ENCODE results near the gene MYH14. TPM values are rescaled to one million over a fixed set of nuclear protein-coding genes. Genes with fewer than 3 reads are reported as not detected.

MYH14 gene
- total RNA-seq, 2 experiments from 2014 or later, result not detected

DNA sequence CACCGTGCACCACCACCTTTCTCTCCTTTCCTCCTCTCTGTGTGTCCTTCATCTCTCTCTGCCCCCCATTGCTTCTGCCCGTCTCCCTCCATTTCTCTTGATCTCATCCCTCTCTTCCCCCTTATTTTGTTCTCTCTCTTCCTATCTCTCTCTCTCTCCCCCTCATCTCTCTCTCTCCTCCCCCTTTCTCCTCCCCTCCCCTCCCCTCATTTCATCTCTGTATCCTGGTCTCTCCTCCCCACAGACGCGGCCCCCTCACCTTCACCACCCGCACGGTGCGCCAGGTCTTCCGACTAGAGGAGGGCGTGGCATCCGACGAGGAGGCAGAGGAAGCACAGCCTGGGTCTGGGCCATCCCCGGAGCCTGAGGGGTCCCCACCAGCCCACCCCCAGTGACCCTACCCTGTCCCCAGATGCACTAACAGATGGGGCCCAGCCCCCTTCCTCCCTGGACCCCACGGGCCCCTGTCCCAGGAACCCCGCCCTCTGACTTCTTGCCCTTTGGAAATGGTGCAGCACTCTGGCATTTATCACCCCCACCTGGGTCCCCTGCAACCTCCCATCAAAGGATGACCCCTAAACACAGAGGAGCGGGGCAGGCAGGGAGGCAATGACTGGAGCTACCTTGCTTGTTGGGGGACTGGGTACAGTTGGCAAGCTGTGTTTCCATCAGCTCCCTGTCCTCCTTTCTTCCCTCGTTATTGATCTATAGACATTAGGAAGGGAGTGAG lies 106.1 kb downstream of the MYH14 start:
- no peak for ATAC-seq (ENCODE audit: low read depth)
- POLR2A ChIA-PET, result no interaction called here
- H3K9me3 Mint-ChIP-seq, result no peaks in the 10 kb centered on the region
- peaks cover 3% of the 10 kb centered on the region for H3K4me1 Mint-ChIP-seq
- no peak overlapping the region for H3K27ac Mint-ChIP-seq
- no peak overlapping the region for H3K4me3 Mint-ChIP-seq
- H3K27me3 Mint-ChIP-seq, result peaks cover 42% of the 10 kb centered on the region
- no peak for DNase-seq
- no peaks in the 10 kb centered on the region for H3K36me3 Mint-ChIP-seq

DNA sequence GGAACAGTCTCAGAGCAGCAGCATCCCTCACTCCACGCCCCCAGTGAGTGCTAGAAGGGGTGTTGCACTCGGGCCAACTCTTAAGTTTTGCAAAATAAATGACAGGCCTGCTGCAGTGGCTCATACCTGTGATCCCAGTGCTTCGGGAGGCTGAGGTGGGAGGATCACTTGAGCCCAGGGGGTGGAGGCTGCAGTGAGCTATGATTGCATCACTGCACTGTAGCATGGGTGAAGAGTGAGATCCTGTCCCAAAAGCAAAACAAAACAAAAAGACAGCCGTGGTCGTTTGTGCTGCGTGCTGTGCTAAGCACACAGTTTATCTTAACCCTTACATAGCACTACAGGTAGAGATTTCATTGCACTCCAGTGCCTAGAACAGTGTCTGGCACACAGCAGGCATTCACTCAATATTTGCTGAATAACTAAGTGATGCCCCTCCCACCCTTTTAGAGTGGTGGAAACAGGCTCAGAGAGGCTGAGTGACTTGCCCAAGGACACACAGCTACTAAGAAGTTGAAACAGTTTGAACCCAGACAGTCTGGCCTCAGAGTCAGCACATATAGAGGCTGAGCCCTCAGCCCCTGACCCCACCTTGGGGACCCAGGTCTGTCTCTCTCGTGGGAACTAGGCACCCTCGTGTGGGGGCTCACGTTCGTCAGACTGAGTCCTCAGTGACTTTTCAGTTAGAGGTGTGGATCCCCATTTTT lies 107.5 kb downstream of the MYH14 start:
- POLR2A ChIA-PET, result no interaction called here
- no peak overlapping the region for H3K27ac Mint-ChIP-seq
- H3K27me3 Mint-ChIP-seq, result peaks cover 50% of the 10 kb centered on the region
- no peaks in the 10 kb centered on the region for H3K36me3 Mint-ChIP-seq
- no peak for ATAC-seq (ENCODE audit: low read depth)
- no peak overlapping the region for H3K4me3 Mint-ChIP-seq
- H3K9me3 Mint-ChIP-seq, result no peaks in the 10 kb centered on the region
- no peak for DNase-seq
- H3K4me1 Mint-ChIP-seq, result peaks cover 7% of the 10 kb centered on the region

DNA sequence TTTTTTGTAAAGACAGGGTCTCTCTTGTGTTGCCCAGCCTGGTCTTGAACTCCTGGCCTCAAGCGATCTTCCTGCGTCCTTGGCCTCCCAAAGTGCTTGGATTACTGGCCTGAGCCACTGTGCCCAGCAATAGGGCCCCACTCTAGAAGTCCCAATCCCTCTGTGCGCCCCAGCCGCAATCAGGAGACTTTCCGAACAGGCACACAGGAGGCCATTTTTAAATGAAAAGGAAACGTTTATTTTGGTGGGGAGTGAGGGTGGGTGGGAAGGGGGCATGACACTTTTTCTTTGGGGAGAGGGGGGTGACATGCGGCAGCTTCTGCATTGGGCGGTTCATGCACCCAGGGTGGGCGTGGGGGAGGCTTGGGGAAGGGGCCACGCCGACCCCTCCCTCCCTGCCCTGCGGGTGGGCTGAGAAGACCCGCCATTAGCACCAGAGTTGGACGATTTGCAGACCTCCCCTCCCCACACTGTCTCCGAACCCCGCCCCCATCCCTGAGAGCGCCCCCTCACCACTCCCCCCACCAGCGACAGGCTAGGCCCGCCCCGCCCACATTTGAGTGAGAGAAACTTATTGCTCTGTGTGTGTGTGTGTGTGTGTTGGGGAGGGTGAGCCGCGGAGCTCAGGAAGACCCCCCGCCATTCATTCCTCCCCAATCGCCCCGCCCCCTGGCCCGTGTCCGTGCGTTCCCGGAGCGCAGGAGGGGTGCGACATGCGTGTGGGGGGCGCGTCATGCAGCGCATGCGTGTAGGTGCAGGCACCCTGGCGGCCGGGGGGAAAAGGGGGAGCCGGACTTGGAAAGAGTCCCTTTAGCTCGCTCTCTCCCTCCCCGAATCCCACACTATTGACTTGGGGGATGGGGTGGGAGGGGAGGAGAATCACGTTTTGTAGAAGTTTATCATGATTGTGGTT lies 108.6 kb downstream of the MYH14 start:
- POLR2A ChIA-PET, result no interaction called here
- DNase-seq (no peak), ATAC-seq (ENCODE audit: low read depth) (no peak)
- Mint-ChIP-seq H3K27ac (no peak overlapping the region), H3K4me1 (peaks cover 9% of the 10 kb centered on the region), H3K4me3 (no peak overlapping the region), H3K27me3 (peaks cover 58% of the 10 kb centered on the region), H3K9me3 (no peaks in the 10 kb centered on the region), H3K36me3 (no peaks in the 10 kb centered on the region)

DNA sequence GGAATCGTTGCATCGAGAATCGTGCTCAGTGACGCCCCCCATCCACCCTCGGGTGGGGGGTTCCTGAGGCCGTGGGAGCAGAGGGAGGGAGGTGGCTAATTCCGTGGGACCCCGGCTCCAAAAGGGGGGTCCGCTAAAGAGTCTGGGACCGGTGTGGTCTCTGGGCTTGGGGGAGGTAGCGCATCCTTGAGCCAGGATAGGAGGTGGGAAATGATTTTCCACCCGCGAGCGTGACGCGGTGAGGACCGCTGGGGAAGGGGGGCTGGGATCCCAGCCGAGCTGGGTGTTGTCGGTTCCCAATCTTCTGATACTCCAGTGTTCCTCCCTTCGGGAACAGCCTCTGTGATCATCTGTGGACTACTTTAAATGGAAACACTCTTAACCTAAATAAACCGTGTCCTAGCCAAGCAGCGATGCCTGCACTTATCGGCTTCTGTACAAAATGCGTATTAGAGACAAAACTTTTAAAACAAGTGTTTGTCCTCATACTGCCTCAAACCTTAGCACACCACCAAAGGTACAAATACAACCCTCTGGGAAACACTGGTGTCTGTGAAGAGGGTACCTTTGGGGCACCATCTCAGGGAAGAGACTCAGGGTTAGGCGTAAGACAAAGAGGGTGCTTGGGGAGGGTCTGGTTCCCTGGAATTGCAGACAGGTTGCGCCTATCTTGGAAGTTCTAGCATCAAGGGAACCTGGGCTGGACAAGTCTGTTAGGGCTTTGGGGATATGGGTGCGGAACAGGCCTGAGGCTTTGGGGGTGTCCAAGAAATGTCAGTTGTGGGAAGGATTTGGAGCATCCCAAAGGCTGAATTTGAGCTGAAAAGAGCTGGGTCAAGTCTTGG lies 109.8 kb downstream of the MYH14 start:
- Mint-ChIP-seq H3K9me3 (no peaks in the 10 kb centered on the region), H3K27ac (no peak overlapping the region), H3K27me3 (peaks cover 68% of the 10 kb centered on the region), H3K4me1 (peaks cover 9% of the 10 kb centered on the region), H3K4me3 (no peak overlapping the region), H3K36me3 (no peaks in the 10 kb centered on the region)
- DNase-seq (no peak), ATAC-seq (ENCODE audit: low read depth) (no peak)
- POLR2A ChIA-PET, result no interaction called here

DNA sequence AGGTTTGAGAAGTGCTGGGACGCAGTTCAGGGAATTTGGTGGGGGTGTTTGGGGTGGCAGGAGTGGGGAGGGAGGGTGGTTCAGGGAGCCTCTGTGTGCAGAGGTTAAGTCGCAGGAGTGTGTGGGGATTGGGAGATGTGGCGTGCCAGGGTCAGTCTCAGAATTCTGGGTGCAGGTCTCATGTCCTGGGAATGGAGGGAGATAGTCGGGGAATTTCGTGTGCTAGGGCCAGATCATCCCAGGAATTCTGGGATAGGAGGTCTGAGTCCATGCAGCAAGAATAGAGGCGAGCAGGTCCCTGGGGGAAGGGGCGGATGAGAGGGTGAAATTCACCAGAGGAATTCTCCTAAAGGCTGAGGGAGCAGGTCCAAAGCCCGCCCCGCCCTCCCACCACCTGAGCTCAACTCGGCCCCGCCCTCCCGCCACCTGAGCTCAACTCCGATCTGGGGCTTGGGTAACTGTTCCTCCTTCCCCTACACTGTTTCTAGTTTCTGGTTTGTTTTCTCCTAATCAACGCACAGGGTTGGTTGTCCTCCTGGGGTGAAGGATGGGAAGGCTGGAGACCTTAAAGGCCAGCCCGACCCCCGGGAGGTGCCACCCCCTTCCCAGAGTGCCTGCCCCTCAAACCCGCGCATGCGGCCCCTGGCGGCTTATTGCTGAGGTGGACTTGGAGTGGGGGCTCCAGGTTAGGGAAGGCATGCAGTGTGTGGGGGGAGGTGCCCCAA lies 110.6 kb downstream of the MYH14 start:
- H3K27ac Mint-ChIP-seq, result no peak overlapping the region
- ATAC-seq (ENCODE audit: low read depth) (no peak), DNase-seq (no peak)
- H3K36me3 Mint-ChIP-seq, result no peaks in the 10 kb centered on the region
- H3K9me3 Mint-ChIP-seq, result no peaks in the 10 kb centered on the region
- H3K4me1 Mint-ChIP-seq, result peaks cover 9% of the 10 kb centered on the region
- peaks cover 64% of the 10 kb centered on the region for H3K27me3 Mint-ChIP-seq
- POLR2A ChIA-PET, result no interaction called here
- H3K4me3 Mint-ChIP-seq, result no peak overlapping the region

DNA sequence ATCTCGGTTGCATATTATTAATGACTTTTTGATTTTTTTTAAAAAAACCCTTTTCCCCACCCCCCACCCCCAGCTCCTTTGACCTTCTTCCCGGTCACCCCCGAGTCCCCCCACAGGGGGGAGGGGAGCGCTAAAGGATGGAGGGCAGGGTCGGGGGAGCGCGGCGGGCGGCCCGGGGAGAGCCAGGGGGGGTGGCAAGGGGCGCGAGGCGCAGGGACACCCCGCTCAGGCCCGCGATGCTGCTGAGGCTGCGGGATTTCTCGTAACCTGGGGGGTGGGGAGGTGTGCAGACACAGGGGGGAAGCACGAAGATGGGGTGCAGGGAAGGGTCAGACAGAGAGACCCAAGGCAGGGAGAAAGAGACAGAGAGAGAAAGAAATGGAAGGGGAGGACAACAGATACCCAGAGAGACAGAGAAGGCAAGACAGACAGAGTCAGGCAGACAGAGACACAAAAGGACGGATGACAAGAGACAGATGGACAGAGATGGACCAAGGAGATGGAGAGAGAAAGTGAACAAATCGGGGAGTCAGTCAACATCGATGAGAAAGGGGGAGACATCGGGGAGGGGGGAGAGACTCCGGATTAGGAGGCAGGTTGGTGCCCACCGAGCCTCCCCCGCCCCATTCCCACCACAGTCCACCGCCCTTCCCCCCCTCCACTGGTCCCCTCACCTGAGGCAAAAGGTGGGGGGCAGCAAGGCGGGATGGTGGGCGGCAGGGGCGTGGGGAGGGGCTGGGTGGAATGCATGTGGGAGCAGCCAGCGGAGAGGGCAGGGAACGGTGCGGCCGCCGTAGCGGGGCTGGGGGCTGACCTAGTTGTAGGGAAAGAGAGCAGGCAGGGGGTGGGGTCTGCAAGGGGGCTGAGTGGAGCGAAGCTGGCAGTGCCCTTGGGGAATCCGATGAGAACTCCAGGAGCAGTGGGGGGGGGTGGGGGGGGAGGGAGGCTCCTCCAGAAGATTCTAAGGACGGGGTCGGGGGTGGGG lies 111.6 kb downstream of the MYH14 start:
- POLR2A ChIA-PET, result no interaction called here
- no peak for DNase-seq
- peak overlapping the region; percentile 65 for H3K4me3 Mint-ChIP-seq
- no peak overlapping the region for H3K27ac Mint-ChIP-seq
- H3K36me3 Mint-ChIP-seq, result no peaks in the 10 kb centered on the region
- no peaks in the 10 kb centered on the region for H3K9me3 Mint-ChIP-seq
- peaks cover 9% of the 10 kb centered on the region for H3K4me1 Mint-ChIP-seq
- H3K27me3 Mint-ChIP-seq, result peaks cover 61% of the 10 kb centered on the region
- ATAC-seq (ENCODE audit: low read depth), result no peak

DNA sequence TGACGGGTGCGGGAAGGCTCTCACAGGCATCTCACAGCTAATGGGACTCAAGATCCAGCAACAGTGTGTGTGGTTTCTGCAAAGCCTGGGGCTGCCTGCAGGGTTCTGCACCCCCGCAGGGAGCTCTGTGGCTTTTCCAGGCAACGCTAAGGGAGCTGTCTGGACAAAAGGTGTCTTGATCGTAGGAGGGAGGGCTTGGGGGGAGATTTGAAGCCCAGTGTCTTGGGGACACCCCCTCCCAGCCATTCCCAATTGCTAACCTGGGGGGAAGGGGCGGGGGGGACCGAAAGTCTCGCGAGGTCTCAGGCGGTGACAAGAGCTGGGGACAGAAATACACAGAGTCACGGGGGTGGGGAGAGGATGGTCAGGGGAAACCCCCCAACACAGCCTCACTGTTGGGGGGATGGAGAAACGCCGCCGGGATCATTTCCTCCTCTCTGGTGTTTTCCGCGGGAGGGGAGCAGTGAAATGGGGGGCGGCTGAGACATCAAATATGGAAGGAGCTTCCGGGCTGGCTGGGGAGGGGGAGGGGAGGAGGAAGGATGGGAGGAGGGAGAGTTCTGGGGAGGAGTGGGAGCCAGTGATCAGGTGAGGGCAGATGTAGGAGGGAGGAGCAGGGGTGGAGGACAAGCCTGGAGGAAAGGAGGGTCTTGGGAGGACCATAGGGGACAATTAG lies 112.5 kb downstream of the MYH14 start:
- Mint-ChIP-seq H3K4me3 (peak overlapping the region; percentile 50), H3K9me3 (no peaks in the 10 kb centered on the region), H3K27ac (no peak overlapping the region)

DNA sequence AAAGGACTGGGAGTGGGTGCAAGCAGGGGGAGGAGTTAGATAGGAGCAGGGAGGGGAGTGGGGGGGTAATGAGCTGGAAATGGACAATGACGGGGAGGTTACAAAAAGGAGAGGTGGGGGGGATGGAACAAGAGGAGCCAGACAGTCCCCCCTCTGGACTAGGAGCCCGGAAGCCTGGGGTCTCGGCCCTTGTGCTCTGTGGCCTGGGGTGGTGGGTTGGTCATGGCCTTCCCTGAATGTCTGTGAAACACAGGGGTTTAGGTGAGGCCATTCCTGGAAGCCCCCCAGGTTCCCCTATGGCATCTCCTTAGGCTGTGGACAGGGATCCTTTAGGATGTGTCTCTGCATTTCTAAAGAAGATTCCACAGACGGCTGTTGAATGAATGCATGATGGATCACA lies 113.7 kb downstream of the MYH14 start:
- H3K27me3 Mint-ChIP-seq, result peaks cover 49% of the 10 kb centered on the region
- no peak overlapping the region for H3K4me3 Mint-ChIP-seq
- peaks cover 9% of the 10 kb centered on the region for H3K4me1 Mint-ChIP-seq
- no peaks in the 10 kb centered on the region for H3K9me3 Mint-ChIP-seq
- no peak for ATAC-seq (ENCODE audit: low read depth)
- DNase-seq, result no peak
- POLR2A ChIA-PET, result no interaction called here
- H3K27ac Mint-ChIP-seq, result no peak overlapping the region
- H3K36me3 Mint-ChIP-seq, result no peaks in the 10 kb centered on the region

More for the DNA sequence above, 112.5 kb downstream of the MYH14 start:
- peak; percentile 45 for ATAC-seq (ENCODE audit: low read depth)
- Mint-ChIP-seq H3K4me1 (peaks cover 9% of the 10 kb centered on the region), H3K27me3 (peaks cover 55% of the 10 kb centered on the region), H3K36me3 (no peaks in the 10 kb centered on the region)
- DNase-seq, result no peak
- POLR2A ChIA-PET, result no interaction called here

DNA sequence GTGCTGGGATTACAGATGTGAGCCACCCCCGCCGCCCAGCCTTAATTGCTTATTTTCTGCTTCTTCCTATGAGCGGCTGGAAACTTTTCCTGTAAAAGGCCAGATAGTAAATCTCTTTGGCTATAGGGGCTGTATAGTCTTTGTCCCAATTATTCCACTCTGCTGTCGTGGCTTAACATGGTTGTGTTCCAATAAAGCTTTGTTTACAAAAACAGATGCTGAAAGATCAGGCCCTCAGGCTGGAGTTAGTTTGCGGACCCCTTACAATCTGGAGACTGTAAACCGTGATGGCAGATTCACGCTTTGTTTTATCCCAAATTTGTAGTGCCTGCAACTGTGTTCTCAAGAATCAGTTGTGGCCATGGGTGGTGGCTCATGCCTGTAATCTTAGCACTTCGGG lies 115.0 kb downstream of the MYH14 start:
- no peak for ATAC-seq (ENCODE audit: low read depth)

DNA sequence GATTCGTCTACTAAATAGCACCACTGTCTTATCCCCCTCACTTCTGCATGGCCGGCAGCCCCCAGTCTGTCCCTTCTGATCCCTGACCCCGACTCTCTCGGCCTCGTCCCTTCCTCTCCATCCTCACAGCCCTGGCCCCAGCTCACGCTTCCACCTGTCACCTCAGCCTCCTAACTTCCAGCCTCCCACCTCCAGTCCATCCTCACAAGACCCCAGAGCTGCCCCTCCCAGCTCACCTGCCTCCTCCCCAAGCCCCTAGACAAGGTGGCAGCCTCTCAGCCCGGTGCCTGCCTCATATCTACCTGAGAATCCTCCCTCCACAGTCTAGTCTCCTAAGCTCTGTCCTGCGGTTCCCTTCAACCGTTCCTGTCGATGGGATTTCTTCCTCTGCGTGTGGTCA lies 115.7 kb downstream of the MYH14 start:
- H3K36me3 Mint-ChIP-seq, result no peaks in the 10 kb centered on the region
- ATAC-seq (ENCODE audit: low read depth) (no peak), DNase-seq (no peak)
- H3K4me1 Mint-ChIP-seq, result peaks cover 7% of the 10 kb centered on the region
- peaks cover 32% of the 10 kb centered on the region for H3K27me3 Mint-ChIP-seq
- H3K27ac Mint-ChIP-seq, result no peak overlapping the region
- POLR2A ChIA-PET, result no interaction called here
- no peaks in the 10 kb centered on the region for H3K9me3 Mint-ChIP-seq
- H3K4me3 Mint-ChIP-seq, result no peak overlapping the region

More for the DNA sequence above, 115.0 kb downstream of the MYH14 start:
- no peak for DNase-seq
- Mint-ChIP-seq H3K4me3 (no peak overlapping the region), H3K27ac (no peak overlapping the region), H3K27me3 (peaks cover 38% of the 10 kb centered on the region), H3K9me3 (no peaks in the 10 kb centered on the region), H3K4me1 (peaks cover 9% of the 10 kb centered on the region), H3K36me3 (no peaks in the 10 kb centered on the region)
- POLR2A ChIA-PET, result no interaction called here

DNA sequence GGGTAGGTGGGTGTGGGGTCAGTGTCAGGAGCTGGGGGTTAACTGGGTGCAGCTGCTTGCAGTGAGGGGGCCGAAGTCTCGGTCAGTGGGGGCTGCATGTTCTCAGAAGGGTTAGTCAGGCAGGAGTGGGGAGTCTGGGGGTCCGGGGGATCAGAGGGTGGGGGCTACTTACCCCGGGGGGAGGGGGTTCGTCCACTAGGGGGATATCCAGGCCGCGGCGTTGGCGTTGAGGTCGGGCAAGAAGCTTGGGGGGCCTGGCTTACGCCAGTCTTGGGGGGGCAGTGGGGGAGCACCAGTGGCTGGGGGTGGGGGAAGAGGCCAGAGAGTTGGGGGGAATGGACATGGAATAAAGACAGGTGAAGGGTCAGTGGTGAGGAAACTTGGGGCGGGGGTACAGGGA lies 116.6 kb downstream of the MYH14 start:
- H3K36me3 Mint-ChIP-seq, result no peaks in the 10 kb centered on the region
- POLR2A ChIA-PET, result no interaction called here
- peaks cover 7% of the 10 kb centered on the region for H3K4me1 Mint-ChIP-seq
- H3K27ac Mint-ChIP-seq, result no peak overlapping the region
- DNase-seq (no peak), ATAC-seq (ENCODE audit: low read depth) (no peak)
- H3K9me3 Mint-ChIP-seq, result no peaks in the 10 kb centered on the region
- H3K27me3 Mint-ChIP-seq, result peaks cover 27% of the 10 kb centered on the region
- H3K4me3 Mint-ChIP-seq, result no peak overlapping the region
